Upper lobe of left lung (tissue), 6 donors: Measurements from ENCODE around the gene SLCO4A1. TPM values are rescaled to one million over a fixed set of nuclear protein-coding genes. Genes with fewer than 3 reads are reported as not detected.

Source experiments
- ATAC-seq, 2 donors: fragments of 200-7000 bp; cut with Tn5 transposase; one replicate each; pipeline ENCODE4 v1.9.1; 2022; ENCODE audit warnings: mild to moderate bottlenecking in 2 of 2, moderate library complexity in 2 of 2; ENCODE audit not compliant: low FRiP score in 2 of 2
- DNase-seq, 2 donors: peaks; one replicate each; pipeline ENCODE4 v3.0.0-alpha.2; 2019 to 2020
- H3K27ac ChIP-seq, 4 donors: fragments of 200-600 bp; sonication (generic); one replicate each; pipeline ENCODE4 v1.5.1; 2016 to 2019
- H3K27me3 ChIP-seq, 4 donors: fragments of 200-600 bp; sonication (generic); one replicate each; pipeline ENCODE4 v1.5.1; 2017 to 2019
- H3K36me3 ChIP-seq, 4 donors: fragments of 200-600 bp; sonication (generic); one replicate each; pipeline ENCODE4 v1.5.1; 2016 to 2019
- H3K4me1 ChIP-seq, 4 donors: fragments of 200-600 bp; sonication (generic); one replicate each; pipeline ENCODE4 v1.5.1; 2018 to 2019
- H3K4me3 ChIP-seq, 4 donors: fragments of 200-600 bp; sonication (generic); one replicate each; pipeline ENCODE4 v1.5.1; 2017 to 2019; ENCODE audit warnings: mild to moderate bottlenecking in 2 of 4, moderate library complexity in 1 of 4
- H3K9me3 ChIP-seq, 4 donors: fragments of 200-600 bp; sonication (generic); one replicate each; pipeline ENCODE4 v1.5.1; 2018 to 2019
- EP300 ChIP-seq, 4 donors: sonication (generic); formaldehyde crosslinking; IDR thresholded peaks; one replicate each; pipeline ENCODE4 v1.5.1; 2017; ENCODE audit warnings: antibody characterized with exemption in 4 of 4, control low read depth in 2 of 4
- POLR2A ChIP-seq, 4 donors: fragments of 450-650 bp; IDR thresholded peaks; one replicate each; pipeline ENCODE4 v1.5.1; 2016 to 2017; ENCODE audit warnings: antibody characterized with exemption in 4 of 4, mild to moderate bottlenecking in 2 of 4
- POLR2AphosphoS5 ChIP-seq, 2 donors: sonication (generic); formaldehyde crosslinking; IDR thresholded peaks; one replicate each; pipeline ENCODE4 v1.5.1; 2017; ENCODE audit warnings: antibody characterized with exemption in 2 of 2
- WGBS, 2 donors: methylation state at CpG; one replicate each; pipeline ENCODE4 v1.1.5; 2017 to 2018; 5-methylcytosine and 5-hydroxymethylcytosine counted together
- total RNA-seq, 6 donors: library from RNA; depleted of rRNA in 4 of 6; stranded (reverse); fragments of >200 nt in 4 of 6; gene quantifications; one replicate each; pipeline versions ENCODE4 v1.1.0 to v1.2.1, GENCODE V29; 2016 to 2021
- TF ChIP-seq, protein P1 (sequence below), 6 experiments: fragments of 450-650 bp in 4 of 6; fragments of 200-600 bp in 2 of 6; sonication (generic) in 2 of 6; IDR thresholded peaks; one replicate each; pipeline ENCODE4 v1.5.1; 2016 to 2019; ENCODE audit warnings: antibody characterized with exemption in 6 of 6
- donor health status: DM: no; HTN: no; CAD: no; lungs with moderate emphysema.
- donor health status: DM: no; HTN: yes; CAD: no; lungs with severe emphysema.

Gene SLCO4A1
- total RNA-seq, 6 donors from 2014 or later, result 39.9 to 86.7 (median 49.1) TPM

DNA sequence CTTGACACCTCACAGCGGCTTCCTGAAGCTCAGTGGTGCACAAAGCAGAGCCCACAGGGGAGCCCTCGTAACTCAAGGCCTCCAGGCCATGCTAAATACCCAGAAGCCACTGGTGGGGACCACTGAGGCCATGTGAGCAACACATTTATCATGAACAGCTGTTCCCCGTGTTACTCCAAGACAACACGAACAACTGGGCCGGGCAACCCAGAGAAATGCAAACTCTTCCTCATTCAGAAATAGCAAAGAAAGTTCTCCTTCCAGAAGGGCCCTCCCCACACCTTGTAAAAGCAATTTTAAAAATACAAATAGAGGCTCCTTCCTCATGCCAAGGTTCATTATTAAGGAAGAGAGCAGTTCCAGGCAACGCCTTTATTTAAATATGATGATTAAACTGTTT lies 36.3 kb upstream of the SLCO4A1 start:
- ATAC-seq (no peak), DNase-seq (no peak)
- Histone ChIP-seq H3K4me3 (no peak overlapping the region), H3K9me3 (peaks cover 0 to 2% (median 0%) of the 10 kb centered on the region in 4 donors), H3K36me3 (no peaks in the 10 kb centered on the region), H3K4me1 (peaks cover 28 to 56% (median 50%) of the 10 kb centered on the region in 4 donors), H3K27ac (peak overlapping the region; percentile 54 to 91 (median 76)), H3K27me3 (no peaks in the 10 kb centered on the region)
- TF ChIP-seq POLR2AphosphoS5 (IDR thresholded peaks at IDR 0.05), result no peak
- TF ChIP-seq, protein P1, sequence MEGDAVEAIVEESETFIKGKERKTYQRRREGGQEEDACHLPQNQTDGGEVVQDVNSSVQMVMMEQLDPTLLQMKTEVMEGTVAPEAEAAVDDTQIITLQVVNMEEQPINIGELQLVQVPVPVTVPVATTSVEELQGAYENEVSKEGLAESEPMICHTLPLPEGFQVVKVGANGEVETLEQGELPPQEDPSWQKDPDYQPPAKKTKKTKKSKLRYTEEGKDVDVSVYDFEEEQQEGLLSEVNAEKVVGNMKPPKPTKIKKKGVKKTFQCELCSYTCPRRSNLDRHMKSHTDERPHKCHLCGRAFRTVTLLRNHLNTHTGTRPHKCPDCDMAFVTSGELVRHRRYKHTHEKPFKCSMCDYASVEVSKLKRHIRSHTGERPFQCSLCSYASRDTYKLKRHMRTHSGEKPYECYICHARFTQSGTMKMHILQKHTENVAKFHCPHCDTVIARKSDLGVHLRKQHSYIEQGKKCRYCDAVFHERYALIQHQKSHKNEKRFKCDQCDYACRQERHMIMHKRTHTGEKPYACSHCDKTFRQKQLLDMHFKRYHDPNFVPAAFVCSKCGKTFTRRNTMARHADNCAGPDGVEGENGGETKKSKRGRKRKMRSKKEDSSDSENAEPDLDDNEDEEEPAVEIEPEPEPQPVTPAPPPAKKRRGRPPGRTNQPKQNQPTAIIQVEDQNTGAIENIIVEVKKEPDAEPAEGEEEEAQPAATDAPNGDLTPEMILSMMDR (IDR thresholded peaks at IDR 0.05), result no peak
- no peak for TF ChIP-seq EP300 (IDR thresholded peaks at IDR 0.05)
- 40 to 53% methylated on average over 4 to 6 of the region's 6 CpGs for WGBS, 2 donors

GRCh38 chr20:62606551-62607201 lies 35.6 kb upstream of the SLCO4A1 start:
- Histone ChIP-seq H3K27ac (peak overlapping the region in 3 of 4 donors; percentile 49 to 89 (median 54)), H3K4me3 (no peak overlapping the region)

GRCh38 chr20:62607366-62608217 lies 34.7 kb upstream of the SLCO4A1 start:
- no peaks in the 10 kb centered on the region for H3K36me3 ChIP-seq
- H3K9me3 ChIP-seq, result peaks cover 0 to 3% (median 0%) of the 10 kb centered on the region in 4 donors
- H3K4me3 ChIP-seq, result no peak overlapping the region
- DNase-seq (no peak), ATAC-seq (no peak)
- H3K27me3 ChIP-seq, result no peaks in the 10 kb centered on the region
- peaks cover 23 to 43% (median 39%) of the 10 kb centered on the region in 4 donors for H3K4me1 ChIP-seq
- TF ChIP-seq, protein P1 (IDR thresholded peaks at IDR 0.05), result no peak
- TF ChIP-seq EP300 (IDR thresholded peaks at IDR 0.05), result no peak
- no peak for TF ChIP-seq POLR2A (IDR thresholded peaks at IDR 0.05)
- no peak for TF ChIP-seq POLR2AphosphoS5 (IDR thresholded peaks at IDR 0.05)
- 87 to 89% methylated on average over 8 to 21 of the region's 21 CpGs for WGBS, 2 donors
- H3K27ac ChIP-seq, result no peak overlapping the region

More at GRCh38 chr20:62606551-62607201, 35.6 kb upstream of the SLCO4A1 start:
- WGBS, 2 donors, result 45 to 49% methylated on average over 24 to 30 of the region's 31 CpGs
- peaks cover 0 to 3% (median 0%) of the 10 kb centered on the region in 4 donors for H3K9me3 ChIP-seq
- no peak for ATAC-seq
- TF ChIP-seq POLR2A (IDR thresholded peaks at IDR 0.05) (no peak), POLR2AphosphoS5 (IDR thresholded peaks at IDR 0.05) (no peak), EP300 (IDR thresholded peaks at IDR 0.05) (no peak)
- TF ChIP-seq, protein P1 (IDR thresholded peaks at IDR 0.05), result no peak
- no peak for DNase-seq
- peaks cover 28 to 51% (median 48%) of the 10 kb centered on the region in 4 donors for H3K4me1 ChIP-seq
- H3K27me3 ChIP-seq, result no peaks in the 10 kb centered on the region
- H3K36me3 ChIP-seq, result no peaks in the 10 kb centered on the region

DNA sequence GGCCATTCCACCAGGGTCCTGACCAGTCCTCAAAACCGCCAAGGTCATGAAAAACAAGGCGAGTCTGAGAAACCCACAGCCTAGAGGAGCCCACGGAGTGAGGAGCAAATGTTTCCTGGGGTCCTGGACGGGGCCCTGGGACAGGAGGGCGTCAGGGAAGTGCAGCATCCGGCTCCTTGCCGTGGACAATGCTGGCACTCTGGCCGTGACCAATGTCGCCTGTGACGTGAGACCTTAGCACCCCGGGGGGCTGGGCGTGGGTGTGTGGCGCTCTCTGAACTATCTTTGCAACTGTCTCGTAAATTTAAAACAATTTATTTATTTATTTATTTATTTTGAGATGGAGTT lies 34.1 kb upstream of the SLCO4A1 start:
- no peak for DNase-seq
- Histone ChIP-seq H3K4me1 (peaks cover 18 to 37% (median 33%) of the 10 kb centered on the region in 4 donors), H3K27ac (no peak overlapping the region), H3K36me3 (no peaks in the 10 kb centered on the region), H3K27me3 (no peaks in the 10 kb centered on the region), H3K4me3 (no peak overlapping the region), H3K9me3 (peaks cover 0 to 3% (median 0%) of the 10 kb centered on the region in 4 donors)
- WGBS, 2 donors, result 81 to 93% methylated on average over 13 to 14 of the region's 14 CpGs
- ATAC-seq, result no peak
- no peak for TF ChIP-seq POLR2A (IDR thresholded peaks at IDR 0.05)
- TF ChIP-seq, protein P1 (IDR thresholded peaks at IDR 0.05), result no peak
- TF ChIP-seq EP300 (IDR thresholded peaks at IDR 0.05), result no peak
